GM18498 (cell line): ENCODE measurements around the gene CPVL.

Experiments
- ATAC-seq: cut with Tn5 transposase; IDR thresholded peaks from one replicate; pipeline ENCODE4 v1.9.1; 2021; ENCODE audit warnings: mild to moderate bottlenecking, moderate library complexity; ENCODE audit not compliant: unreplicated experiment

The CPVL gene

GRCh38 chr7:29146057-29146706, at the start of gene CPVL:
Gene CPVL, minus strand, starts transcription at chr7:29146537. Its CDS starts 25,476 bp downstream, at chr7:29121061.
- ATAC-seq = no peak

- peak; percentile 52 for ATAC-seq
These were observed 48.5 kb upstream of the CPVL start, which contains the start of gene CHN2 for GRCh38 chr7:29194594-29195427. Gene CHN2, plus strand, starts transcription at chr7:29194775.

- ATAC-seq = peak; percentile 8
These were observed 47.9 kb upstream of the CPVL start for GRCh38 chr7:29194206-29194593.

- ATAC-seq = no peak
These were observed 47.2 kb upstream of the CPVL start for GRCh38 chr7:29193316-29194205.

- ATAC-seq = no peak
These were observed 46.5 kb upstream of the CPVL start for GRCh38 chr7:29192811-29193210.

- ATAC-seq = no peak
These were observed 46.0 kb upstream of the CPVL start for GRCh38 chr7:29192323-29192722.

- no peak for ATAC-seq
These were observed 44.2 kb upstream of the CPVL start for GRCh38 chr7:29190349-29191045.

- ATAC-seq = peak; percentile 83
These were observed 43.4 kb upstream of the CPVL start for GRCh38 chr7:29189743-29190201.

- no peak for ATAC-seq
These were observed 39.3 kb upstream of the CPVL start for GRCh38 chr7:29185613-29186012.

DNA sequence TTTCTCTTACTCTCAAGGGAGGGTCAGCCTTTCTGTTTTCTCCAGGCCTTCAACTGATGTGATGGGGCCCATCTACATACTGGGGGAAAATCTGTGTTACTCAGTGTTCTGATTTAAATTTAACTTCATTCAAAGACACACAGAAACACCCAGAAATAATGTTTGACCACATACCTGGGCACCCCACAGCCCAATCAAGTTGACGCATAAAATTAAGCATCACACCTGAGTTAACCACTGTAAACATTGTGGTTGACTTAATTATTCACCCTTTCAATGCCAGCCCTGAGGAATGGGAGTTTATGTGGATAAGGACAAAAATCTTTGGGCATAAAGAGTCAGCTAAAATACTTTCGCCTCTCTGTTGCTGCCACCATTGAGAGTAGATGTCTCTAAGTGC, 38.3 kb upstream of the CPVL start:
- ATAC-seq = no peak

DNA sequence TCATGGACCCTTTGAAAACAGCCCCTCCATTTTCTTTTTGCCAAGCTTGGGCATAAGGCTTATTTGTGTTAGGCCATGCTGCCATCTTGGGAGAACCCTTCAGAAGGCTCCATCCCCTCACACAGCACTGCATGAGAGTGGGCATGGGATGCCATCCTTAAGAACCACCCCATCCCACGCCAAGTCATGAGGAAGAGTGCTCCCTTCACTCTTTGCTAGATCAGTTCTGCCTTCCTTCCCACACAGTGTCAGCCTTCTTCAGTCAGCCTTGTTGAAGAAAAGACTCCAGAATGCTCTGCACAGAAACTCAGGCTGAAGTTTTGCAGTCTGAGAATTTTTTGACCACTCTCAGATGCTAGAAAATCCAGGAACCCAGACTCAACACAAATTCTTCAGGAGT, 32.8 kb upstream of the CPVL start:
- ATAC-seq = no peak

- no peak for ATAC-seq
These were observed 31.7 kb upstream of the CPVL start for GRCh38 chr7:29177963-29178600.

GRCh38 chr7:29173458-29173857, 27.1 kb upstream of the CPVL start:
- ATAC-seq = no peak

DNA sequence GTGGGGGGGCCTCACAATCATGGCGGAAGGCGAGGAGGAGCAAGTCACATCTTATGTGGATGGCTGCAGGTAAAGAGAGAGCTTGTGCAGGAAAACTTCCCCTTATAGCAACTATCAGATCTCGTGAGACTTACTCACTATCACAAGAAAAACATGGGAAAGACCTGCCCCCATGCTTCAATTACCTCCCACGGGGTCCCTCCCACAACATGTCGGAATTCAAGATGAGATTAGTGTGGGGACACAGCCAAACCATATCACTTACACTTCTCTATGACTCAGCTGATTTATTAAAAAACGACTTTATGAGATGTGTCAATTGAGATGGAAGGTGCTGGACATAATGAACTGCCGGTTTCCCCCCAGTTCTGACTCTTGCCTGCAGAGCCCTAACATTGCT, 24.4 kb upstream of the CPVL start:
- no peak for ATAC-seq

GRCh38 chr7:29167721-29168120, 21.4 kb upstream of the CPVL start:
- ATAC-seq = no peak

DNA sequence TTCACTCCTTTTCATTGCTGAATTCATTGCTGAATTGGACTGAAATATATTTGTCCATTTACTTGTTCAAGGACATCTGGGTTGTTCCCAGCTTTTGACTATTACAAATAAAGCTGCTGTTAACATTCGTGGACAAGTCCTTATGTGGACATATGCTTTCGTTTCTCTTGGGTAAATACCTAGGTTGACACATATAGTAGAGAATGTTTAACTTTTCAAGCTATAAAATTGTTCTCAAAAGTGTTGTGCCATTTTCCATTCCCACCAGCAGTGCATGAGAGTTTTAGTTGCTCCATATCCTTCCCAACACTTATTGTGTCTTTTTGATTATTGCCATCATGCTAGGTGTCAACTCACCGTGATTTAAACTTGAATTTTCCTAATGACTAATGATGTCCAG, 17.5 kb upstream of the CPVL start:
- no peak for ATAC-seq

GRCh38 chr7:29162577-29162976, 16.2 kb upstream of the CPVL start:
- no peak for ATAC-seq

DNA sequence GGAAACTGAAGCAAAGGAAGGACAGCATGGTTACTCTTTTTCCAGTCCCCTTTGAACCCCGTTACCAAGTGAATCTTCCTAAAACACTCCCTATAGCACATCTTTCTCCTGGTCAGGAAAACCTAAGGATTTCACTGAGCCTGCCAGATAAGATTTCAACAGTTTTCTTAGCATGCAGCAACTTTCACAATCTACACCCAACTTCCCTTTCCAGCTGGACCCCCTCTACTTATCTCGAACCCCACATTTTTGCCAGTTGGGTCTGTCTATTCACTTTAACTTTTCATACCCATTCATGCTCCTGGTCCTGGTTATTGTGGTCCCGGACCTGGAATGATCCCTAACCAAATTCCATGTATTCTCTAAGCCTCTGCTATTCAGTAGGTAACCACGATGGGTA, 14.9 kb upstream of the CPVL start:
- ATAC-seq = no peak

GRCh38 chr7:29160080-29160479, 13.7 kb upstream of the CPVL start:
- ATAC-seq = no peak

- no peak for ATAC-seq
These were observed 12.6 kb upstream of the CPVL start for GRCh38 chr7:29158795-29159423.
